ENCODE results near the gene HLCS.
A peak's percentile ranks its signal among the peaks of the same experiment; 100 is the strongest.

Gene HLCS

DNA sequence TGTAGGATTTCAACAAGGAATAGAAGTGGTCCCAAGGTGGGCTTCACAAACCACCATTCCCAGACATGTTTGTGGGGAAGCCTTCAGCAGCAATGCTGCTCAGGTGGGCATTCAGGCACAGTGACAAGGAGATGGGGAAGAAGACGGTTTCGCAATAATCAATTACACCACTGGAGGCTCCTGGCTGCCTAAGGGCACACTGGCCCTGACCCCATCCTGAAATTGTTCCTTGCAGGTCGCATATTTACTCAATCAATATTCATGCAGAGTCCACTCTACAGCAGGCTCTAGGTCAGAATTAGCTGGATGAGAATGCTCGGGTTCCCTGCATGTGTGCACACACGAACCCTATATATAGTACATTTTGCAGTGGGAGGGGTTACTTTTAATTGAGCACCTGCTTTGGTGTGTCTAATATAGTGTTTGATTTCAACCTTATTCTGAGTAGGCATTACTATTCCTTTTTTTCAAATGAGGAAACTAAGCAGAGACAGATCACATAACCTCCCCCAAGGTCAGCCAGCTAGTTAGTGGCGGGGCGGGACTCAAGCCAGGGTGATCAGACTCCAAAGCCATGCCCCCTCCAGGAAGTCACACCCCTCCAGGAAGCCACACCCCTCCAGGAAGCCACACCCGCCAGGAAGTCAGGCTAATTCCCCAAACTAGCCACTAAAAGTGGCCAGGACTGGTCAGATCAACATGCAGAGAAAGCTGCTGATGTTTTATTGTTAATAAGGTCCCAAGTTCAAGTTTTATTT lies 106.5 kb downstream of the HLCS start:
- TF ChIP-seq, protein P1, sequence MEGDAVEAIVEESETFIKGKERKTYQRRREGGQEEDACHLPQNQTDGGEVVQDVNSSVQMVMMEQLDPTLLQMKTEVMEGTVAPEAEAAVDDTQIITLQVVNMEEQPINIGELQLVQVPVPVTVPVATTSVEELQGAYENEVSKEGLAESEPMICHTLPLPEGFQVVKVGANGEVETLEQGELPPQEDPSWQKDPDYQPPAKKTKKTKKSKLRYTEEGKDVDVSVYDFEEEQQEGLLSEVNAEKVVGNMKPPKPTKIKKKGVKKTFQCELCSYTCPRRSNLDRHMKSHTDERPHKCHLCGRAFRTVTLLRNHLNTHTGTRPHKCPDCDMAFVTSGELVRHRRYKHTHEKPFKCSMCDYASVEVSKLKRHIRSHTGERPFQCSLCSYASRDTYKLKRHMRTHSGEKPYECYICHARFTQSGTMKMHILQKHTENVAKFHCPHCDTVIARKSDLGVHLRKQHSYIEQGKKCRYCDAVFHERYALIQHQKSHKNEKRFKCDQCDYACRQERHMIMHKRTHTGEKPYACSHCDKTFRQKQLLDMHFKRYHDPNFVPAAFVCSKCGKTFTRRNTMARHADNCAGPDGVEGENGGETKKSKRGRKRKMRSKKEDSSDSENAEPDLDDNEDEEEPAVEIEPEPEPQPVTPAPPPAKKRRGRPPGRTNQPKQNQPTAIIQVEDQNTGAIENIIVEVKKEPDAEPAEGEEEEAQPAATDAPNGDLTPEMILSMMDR (IDR thresholded peaks at IDR 0.05; ENCODE audit: low read depth, low read length), result no peak
- no peak overlapping the region for H3K4me3 ChIP-seq (ENCODE audit: low read depth, low read length)

DNA sequence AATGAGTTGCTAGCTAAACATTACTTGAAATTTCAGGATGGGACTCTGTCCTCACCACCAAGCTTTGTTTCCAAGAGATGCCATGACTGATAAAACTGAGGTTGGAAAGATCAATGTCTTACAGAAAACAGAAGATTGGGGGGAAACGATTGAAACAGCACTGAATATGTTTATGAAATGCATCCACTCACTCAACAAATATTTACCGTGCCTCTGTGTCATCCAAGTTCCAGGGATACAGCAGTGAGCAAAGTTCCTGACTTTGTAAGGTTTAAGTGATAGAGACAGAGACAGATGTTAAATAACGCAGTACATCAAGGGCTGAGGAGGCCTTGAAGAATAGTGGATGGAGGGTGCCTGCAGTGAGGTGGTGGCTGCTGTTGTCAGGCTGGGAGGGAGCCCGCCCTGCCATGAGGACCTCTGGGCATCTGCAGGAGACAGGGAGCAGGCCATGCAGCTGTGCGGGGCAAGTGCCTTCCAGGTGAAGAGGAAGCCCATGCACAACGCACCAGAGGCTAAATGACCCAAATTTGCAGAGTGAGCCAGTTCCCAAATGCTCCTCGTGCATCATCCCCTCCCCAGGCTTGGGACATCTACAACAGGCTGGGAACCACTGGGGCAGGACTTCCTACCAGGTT lies 108.0 kb downstream of the HLCS start:
- TF ChIP-seq, protein P1 (IDR thresholded peaks at IDR 0.05; ENCODE audit: low read depth, low read length), result no peak
- H3K4me3 ChIP-seq (ENCODE audit: low read depth, low read length), result no peak overlapping the region

DNA sequence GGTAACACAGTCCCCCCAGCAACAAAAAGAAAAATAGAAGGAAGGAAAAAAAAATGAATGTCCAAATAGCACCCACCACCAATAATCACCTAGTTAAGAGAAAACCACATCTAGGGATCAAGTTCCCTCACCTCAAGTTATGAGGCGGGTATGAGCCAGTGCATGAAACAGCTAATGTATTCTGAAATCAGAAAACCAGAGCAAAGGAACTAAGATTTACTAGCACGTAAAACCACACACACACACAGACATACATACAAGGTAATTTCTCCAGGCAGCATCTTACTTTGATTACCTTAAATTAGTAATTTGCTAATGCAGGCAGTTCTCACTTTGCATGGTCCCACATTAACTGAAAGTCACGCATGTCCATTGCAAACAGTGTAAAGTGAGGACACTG lies 109.8 kb downstream of the HLCS start:
- H3K4me3 ChIP-seq (ENCODE audit: low read depth, low read length), result no peak overlapping the region
- TF ChIP-seq, protein P1 (IDR thresholded peaks at IDR 0.05; ENCODE audit: low read depth, low read length), result no peak

DNA sequence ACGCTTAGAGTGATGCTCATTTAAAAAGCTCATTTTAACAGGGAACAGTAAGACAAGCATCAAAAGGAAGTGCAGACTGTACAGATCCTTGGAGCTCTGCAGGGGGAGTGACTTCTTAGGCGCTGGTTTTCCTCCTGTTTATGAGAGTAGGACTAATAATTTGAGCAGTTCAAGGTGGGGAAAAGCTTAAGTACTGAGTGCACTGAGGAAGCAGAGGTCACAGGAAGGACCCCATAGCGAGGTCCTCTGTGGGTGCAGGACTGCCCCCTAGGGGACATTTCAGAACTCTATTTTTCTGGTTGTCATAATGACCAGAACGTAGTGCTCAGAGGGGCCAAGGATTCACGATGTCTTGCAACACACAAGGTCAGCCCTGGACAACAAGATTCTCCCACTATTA lies 112.1 kb downstream of the HLCS start:
- no peak overlapping the region for H3K4me3 ChIP-seq (ENCODE audit: low read depth, low read length)
- TF ChIP-seq, protein P1 (IDR thresholded peaks at IDR 0.05; ENCODE audit: low read depth, low read length), result peak; percentile 48; the same call in 1 of the 2 replicates

DNA sequence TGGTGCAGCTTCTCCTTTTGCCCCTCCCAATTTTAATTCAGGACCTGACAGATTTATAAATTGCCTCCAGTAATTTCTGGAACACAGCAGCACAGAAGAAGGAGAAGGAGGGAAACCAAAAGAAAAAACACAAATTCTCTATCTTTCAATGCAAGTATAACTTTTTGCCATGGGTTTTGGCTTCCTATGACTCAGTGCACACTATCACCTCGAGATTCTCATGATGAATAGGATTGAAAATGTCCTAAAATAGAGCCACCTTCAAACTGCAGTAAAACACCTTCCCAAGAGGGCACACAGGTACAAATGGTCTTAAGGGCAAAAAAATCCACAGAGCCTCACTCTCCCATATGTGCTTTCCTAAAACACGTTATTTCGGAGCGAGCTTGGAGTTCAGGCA lies 113.6 kb downstream of the HLCS start:
- H3K4me3 ChIP-seq (ENCODE audit: low read depth, low read length), result no peak overlapping the region
- TF ChIP-seq, protein P1 (IDR thresholded peaks at IDR 0.05; ENCODE audit: low read depth, low read length), result no peak

DNA sequence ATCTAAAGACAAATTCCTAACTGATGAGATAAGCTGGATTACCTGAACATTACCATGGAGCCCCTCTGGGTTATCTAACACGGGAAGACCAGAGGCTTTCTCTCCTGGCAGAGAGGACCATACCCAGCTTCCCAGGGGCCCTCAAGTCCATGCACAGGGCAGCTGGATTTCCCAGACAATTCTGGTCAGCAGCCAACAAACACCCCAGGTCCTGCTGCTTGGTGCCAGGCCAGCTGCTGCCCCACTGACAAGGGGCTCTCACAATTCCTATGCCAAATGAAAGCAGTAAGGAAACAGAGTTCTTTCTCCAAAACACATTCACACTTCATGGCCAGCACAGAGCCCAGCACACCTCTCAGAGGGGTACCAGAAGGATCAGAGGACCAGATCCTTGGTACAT lies 114.2 kb downstream of the HLCS start:
- TF ChIP-seq, protein P1 (IDR thresholded peaks at IDR 0.05; ENCODE audit: low read depth, low read length), result no peak
- H3K4me3 ChIP-seq (ENCODE audit: low read depth, low read length), result no peak overlapping the region

DNA sequence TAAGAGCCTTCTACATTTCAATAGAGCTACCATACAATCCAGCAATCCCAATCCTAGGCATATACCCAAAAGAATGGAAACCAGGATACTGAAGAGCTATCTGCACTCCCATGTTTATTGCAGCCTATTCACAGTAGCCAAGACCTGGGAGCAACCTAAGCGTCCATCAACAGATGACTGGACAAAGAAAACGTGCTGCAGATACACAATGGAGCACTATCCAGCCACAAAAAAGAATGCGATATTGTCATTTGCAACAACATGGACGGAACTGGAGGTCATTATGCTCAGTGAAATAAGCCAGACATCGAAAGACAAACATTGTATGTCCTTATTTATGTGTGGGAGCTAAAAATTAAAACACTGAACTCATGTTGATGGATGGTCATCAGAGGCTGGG lies 115.3 kb downstream of the HLCS start:
- TF ChIP-seq, protein P1 (IDR thresholded peaks at IDR 0.05; ENCODE audit: low read depth, low read length), result no peak
- H3K4me3 ChIP-seq (ENCODE audit: low read depth, low read length), result no peak overlapping the region

Measured in WI38 (cell line).